Endothelial cell (in vitro differentiated cells): ENCODE measurements around the gene TBC1D20. TPM values are rescaled to one million over a fixed set of nuclear protein-coding genes. Genes with fewer than 3 reads are reported as not detected.

Experiments used
- DNase-seq: peaks from one replicate; pipeline ENCODE4 v3.0.0; 2021; ENCODE audit warnings: low spot score
- H3K27ac Mint-ChIP-seq: one replicate; pipeline ENCODE4 v1.8.0; 2021; ENCODE audit warnings: mixed read lengths, inconsistent platforms; ENCODE audit not compliant: unreplicated experiment
- H3K27me3 Mint-ChIP-seq: one replicate; pipeline ENCODE4 v1.8.0; 2021; ENCODE audit warnings: mild to moderate bottlenecking, moderate library complexity, mixed read lengths, inconsistent platforms; ENCODE audit not compliant: unreplicated experiment
- H3K36me3 Mint-ChIP-seq: one replicate; pipeline ENCODE4 v1.8.0; 2021; ENCODE audit warnings: mild to moderate bottlenecking, low read depth, mixed read lengths, inconsistent platforms; ENCODE audit not compliant: unreplicated experiment
- H3K4me1 Mint-ChIP-seq: one replicate; pipeline ENCODE4 v1.8.0; 2021; ENCODE audit warnings: mild to moderate bottlenecking, mixed read lengths, inconsistent platforms; ENCODE audit not compliant: unreplicated experiment
- H3K4me3 Mint-ChIP-seq: one replicate; pipeline ENCODE4 v1.8.0; 2021; ENCODE audit warnings: mild to moderate bottlenecking, mixed read lengths, inconsistent platforms; ENCODE audit not compliant: unreplicated experiment
- H3K9me3 Mint-ChIP-seq: one replicate; pipeline ENCODE4 v1.8.0; 2021; ENCODE audit warnings: mixed read lengths, inconsistent platforms; ENCODE audit not compliant: unreplicated experiment
- total RNA-seq: library from RNA; stranded (reverse); fragmentation: NEBNext Ultra II Directional; extraction: Animal tissue kit (Norgen Biotek cat#: 25700); gene quantifications from one replicate; pipeline ENCODE4 v1.2.1, GENCODE V29; 2021; ENCODE audit not compliant: unreplicated experiment
- TF ChIP-seq, protein P1 (sequence below): fragments of 200-600 bp; sonication (generic); IDR thresholded peaks from one replicate; pipeline ENCODE4 v1.5.0; 2021; ENCODE audit warnings: antibody characterized with exemption; ENCODE audit not compliant: unreplicated experiment

TBC1D20 gene
- total RNA-seq, 1 donor from 2014 or later = 29.9 TPM

DNA sequence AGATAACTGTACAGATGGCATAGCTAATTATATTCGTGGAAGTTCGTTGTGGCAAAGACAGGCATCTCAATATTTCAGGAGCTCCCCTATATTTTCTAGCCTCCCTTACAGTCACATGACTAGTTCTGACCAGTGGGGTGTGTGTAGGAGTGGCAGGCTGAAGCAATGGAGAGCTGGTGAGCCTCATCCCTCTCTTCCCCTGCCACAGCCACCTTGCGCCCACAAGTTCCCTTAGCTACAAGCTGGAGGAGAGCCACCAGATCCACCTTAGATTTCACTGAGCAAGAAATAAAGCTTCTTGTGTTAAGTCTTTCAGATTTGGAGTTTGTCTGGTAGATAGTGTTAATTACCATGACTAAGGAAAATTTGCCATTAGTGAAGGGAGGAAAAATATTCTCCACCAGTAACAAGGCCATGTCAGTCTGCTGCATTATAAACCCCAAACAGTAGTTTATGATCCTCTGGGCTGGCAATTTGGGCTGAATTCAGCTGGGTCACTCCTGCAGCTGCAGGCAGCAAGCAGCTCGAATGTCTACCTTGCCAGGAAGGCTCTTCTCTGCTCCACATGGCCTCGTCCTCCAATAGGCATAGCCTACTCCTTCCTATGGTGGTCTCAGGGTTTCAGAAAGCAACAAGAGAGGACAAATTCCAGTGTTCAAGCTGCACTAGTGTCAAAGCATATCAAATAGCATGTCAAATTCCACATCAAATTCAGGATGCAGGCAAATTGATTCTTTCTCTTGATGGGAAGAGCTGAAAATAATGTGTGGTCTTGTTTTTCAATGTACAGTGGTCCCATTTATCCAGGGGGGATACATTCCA lies 61.7 kb downstream of the TBC1D20 start:
- no peaks in the 10 kb centered on the region for H3K4me1 Mint-ChIP-seq
- TF ChIP-seq, protein P1, sequence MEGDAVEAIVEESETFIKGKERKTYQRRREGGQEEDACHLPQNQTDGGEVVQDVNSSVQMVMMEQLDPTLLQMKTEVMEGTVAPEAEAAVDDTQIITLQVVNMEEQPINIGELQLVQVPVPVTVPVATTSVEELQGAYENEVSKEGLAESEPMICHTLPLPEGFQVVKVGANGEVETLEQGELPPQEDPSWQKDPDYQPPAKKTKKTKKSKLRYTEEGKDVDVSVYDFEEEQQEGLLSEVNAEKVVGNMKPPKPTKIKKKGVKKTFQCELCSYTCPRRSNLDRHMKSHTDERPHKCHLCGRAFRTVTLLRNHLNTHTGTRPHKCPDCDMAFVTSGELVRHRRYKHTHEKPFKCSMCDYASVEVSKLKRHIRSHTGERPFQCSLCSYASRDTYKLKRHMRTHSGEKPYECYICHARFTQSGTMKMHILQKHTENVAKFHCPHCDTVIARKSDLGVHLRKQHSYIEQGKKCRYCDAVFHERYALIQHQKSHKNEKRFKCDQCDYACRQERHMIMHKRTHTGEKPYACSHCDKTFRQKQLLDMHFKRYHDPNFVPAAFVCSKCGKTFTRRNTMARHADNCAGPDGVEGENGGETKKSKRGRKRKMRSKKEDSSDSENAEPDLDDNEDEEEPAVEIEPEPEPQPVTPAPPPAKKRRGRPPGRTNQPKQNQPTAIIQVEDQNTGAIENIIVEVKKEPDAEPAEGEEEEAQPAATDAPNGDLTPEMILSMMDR = no peak
- H3K36me3 Mint-ChIP-seq = peaks cover 5% of the 10 kb centered on the region
- H3K9me3 Mint-ChIP-seq = no peaks in the 10 kb centered on the region
- DNase-seq = no peak
- no peak overlapping the region for H3K27ac Mint-ChIP-seq
- H3K4me3 Mint-ChIP-seq = no peak overlapping the region
- peaks cover 3% of the 10 kb centered on the region for H3K27me3 Mint-ChIP-seq

DNA sequence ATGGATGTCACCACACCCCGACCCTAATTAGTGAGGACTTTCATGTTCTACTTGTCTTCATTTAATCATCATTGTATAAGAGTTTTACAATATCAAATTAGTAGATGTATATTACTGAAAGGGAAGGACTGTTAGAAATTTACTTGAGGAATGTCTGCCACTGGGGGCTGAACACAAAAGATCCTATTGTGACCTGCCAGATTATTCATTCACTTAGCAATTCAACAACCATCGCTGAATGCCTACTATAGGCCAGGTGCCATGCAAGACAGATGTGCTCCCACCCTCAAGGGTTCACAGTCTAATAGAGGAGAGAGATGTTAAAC lies 62.2 kb downstream of the TBC1D20 start:
- no peak overlapping the region for H3K4me3 Mint-ChIP-seq
- DNase-seq = no peak
- H3K27ac Mint-ChIP-seq = no peak overlapping the region
- no peaks in the 10 kb centered on the region for H3K4me1 Mint-ChIP-seq
- peaks cover 5% of the 10 kb centered on the region for H3K36me3 Mint-ChIP-seq
- TF ChIP-seq, protein P1 = no peak
- H3K9me3 Mint-ChIP-seq = no peaks in the 10 kb centered on the region
- H3K27me3 Mint-ChIP-seq = peaks cover 3% of the 10 kb centered on the region

DNA sequence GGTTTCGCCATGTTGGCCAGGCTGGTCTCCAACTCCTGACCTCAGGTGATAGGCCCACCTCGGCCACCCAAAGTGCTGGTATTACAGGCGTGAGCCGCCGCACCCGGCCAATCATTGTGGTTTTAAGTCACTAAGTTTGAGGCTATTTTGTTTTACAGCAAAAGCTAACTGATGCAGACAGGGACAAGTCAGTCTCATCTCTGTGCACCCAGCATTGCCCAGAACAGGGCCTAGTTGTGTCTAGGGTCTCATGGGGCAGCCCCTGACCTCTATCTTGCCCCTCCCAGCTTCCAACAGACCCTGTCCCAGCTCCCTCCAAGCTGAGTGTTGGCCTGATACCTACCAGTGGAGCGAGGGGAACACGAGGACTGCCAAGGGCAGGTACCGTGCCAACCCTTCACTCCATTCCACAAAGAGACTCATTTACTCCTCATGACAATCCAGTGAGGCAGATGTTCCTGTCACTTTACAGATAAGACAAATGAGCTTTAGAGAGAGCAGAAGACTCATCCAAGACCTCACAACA lies 63.1 kb downstream of the TBC1D20 start:
- H3K27ac Mint-ChIP-seq = no peak overlapping the region
- no peak for DNase-seq
- peaks cover 5% of the 10 kb centered on the region for H3K36me3 Mint-ChIP-seq
- H3K27me3 Mint-ChIP-seq = peaks cover 3% of the 10 kb centered on the region
- H3K4me3 Mint-ChIP-seq = no peak overlapping the region
- TF ChIP-seq, protein P1 = no peak
- H3K4me1 Mint-ChIP-seq = no peaks in the 10 kb centered on the region
- H3K9me3 Mint-ChIP-seq = no peaks in the 10 kb centered on the region

DNA sequence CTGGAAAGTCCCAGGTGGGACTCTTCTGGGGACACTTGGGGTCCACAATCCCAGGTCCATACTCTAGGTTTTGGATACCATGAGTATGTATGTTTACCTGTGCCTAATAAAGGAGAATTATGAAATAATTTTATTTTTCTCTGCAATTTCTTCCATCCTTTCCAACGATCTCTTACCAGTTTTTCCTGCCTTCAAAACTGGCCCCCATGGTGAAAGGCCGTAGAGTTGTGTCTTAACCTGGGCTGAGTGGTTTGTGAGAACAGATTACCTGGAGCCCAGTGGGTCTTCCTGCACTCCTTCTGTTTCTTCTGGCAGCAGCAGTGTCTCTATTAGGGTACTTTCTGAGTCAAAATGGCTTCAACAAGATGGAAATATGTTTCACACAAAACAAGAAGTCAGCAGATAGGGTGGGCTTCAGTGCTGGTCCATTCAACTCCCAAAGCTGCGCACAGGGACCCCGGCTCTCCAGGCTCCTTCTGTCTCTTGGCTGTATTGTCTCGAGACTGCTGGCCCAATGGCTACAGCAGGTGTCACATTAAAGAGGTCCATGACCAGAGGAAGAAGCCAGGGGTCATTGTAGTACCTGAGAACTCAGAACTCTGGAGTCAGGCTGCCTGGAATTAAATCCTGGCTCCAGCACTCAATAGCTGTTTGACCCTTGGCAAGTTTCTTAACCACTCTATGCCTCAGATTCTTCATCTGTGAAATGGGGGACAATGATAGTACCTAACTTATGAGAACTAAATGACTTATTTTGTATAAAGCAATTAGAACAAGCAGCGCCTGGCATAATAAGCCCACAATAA lies 64.7 kb downstream of the TBC1D20 start:
- H3K4me3 Mint-ChIP-seq = no peak overlapping the region
- no peak overlapping the region for H3K27ac Mint-ChIP-seq
- no peaks in the 10 kb centered on the region for H3K4me1 Mint-ChIP-seq
- TF ChIP-seq, protein P1 = no peak
- no peaks in the 10 kb centered on the region for H3K9me3 Mint-ChIP-seq
- no peak for DNase-seq
- H3K27me3 Mint-ChIP-seq = peaks cover 3% of the 10 kb centered on the region
- H3K36me3 Mint-ChIP-seq = peaks cover 14% of the 10 kb centered on the region
